Fibroblast of lung (primary cell): ENCODE data around the gene EEPD1. TPM values are rescaled to one million over a fixed set of nuclear protein-coding genes. Genes with fewer than 3 reads are reported as not detected.

Source experiments
- DNase-seq, 2 donors: peaks; one replicate each; pipeline versions ENCODE4 v3.0.0 to v3.0.0-alpha.2; 2010; ENCODE audit warnings: low read depth in 2 of 2
- H2AFZ ChIP-seq: 2 replicates; pipeline ENCODE4 v1.5.1; 2012; ENCODE audit warnings: low read length, control low read depth, inconsistent platforms
- H3K27ac ChIP-seq: 2 replicates; pipeline ENCODE4 v1.5.1; 2011; ENCODE audit warnings: low read length, control low read depth; ENCODE audit not compliant: insufficient read depth
- H3K27me3 ChIP-seq: 2 replicates; pipeline ENCODE4 v1.5.1; 2011; ENCODE audit warnings: mild to moderate bottlenecking, low read length; ENCODE audit not compliant: control insufficient read depth, insufficient read depth
- H3K36me3 ChIP-seq: 2 replicates; pipeline ENCODE4 v1.5.1; 2011; ENCODE audit warnings: low read length; ENCODE audit not compliant: control insufficient read depth, insufficient read depth
- H3K4me1 ChIP-seq: 2 replicates; pipeline ENCODE4 v1.5.1; 2011; ENCODE audit warnings: low read length; ENCODE audit not compliant: control insufficient read depth, insufficient read depth; ENCODE audit errors: extremely low read depth
- H3K4me2 ChIP-seq: 2 replicates; pipeline ENCODE4 v1.5.1; 2011; ENCODE audit warnings: low read length, control low read depth; ENCODE audit not compliant: insufficient read depth; ENCODE audit errors: extremely low read depth
- H3K4me3 ChIP-seq, 4 experiments: fragments of 200-600 bp in 1 of 4; sonication (generic) in 1 of 4; replicated peaks in 1 of 4; 2 replicates each; pipeline ENCODE4 v1.5.1; 2011 to 2016; ENCODE audit warnings: low read length in 4 of 4, low read depth in 3 of 4, mild to moderate bottlenecking in 3 of 4, control low read depth in 2 of 4, inconsistent platforms in 1 of 4, mixed read lengths in 1 of 4; ENCODE audit not compliant: insufficient read depth in 1 of 4; ENCODE audit errors: control extremely low read depth in 1 of 4
- H3K79me2 ChIP-seq: 2 replicates; pipeline ENCODE4 v1.5.1; 2012; ENCODE audit warnings: mild to moderate bottlenecking, low read length, inconsistent platforms; ENCODE audit not compliant: control insufficient read depth, insufficient read depth
- H3K9ac ChIP-seq: 2 replicates; pipeline ENCODE4 v1.5.1; 2011; ENCODE audit warnings: mild to moderate bottlenecking, low read length, control low read depth; ENCODE audit not compliant: insufficient read depth
- H3K9me3 ChIP-seq: 2 replicates; pipeline ENCODE4 v1.5.1; 2012; ENCODE audit warnings: low read depth, low read length; ENCODE audit not compliant: control insufficient read depth, insufficient read depth
- H4K20me1 ChIP-seq: 2 replicates; pipeline ENCODE4 v1.5.1; 2011; ENCODE audit warnings: low read length; ENCODE audit not compliant: control insufficient read depth, insufficient read depth; ENCODE audit errors: extremely low read depth
- EZH2 ChIP-seq: IDR thresholded peaks from 2 replicates; pipeline ENCODE4 v1.5.1; 2012; ENCODE audit warnings: low read length, control low read depth, mild to moderate bottlenecking; ENCODE audit errors: missing control alignments
- polyA plus RNA-seq, 2 donors: library from polyadenylated mRNA; depleted of rRNA in 1 of 2; stranded (reverse) in 1 of 2; unstranded in 1 of 2; fragments of >200 nt; gene quantifications; 2 replicates each; pipeline ENCODE4 v1.2.1, GENCODE V29; 2011 to 2012; ENCODE audit warnings: missing spikeins in 1 of 2
- total RNA-seq: library from RNA; depleted of rRNA; stranded (reverse); fragments of >200 nt; gene quantifications from 2 replicates; pipeline ENCODE4 v1.2.1, GENCODE V29; 2014
- TF ChIP-seq, protein P1 (sequence below), 2 donors: IDR thresholded peaks in 1 of 2; conservative IDR thresholded peaks in 1 of 2; 1 replicate in 1 of 2; 2 replicates in 1 of 2; pipeline ENCODE4 v1.5.1; 2011 to 2012; ENCODE audit warnings: low read length in 2 of 2, control low read depth in 1 of 2, inconsistent platforms in 1 of 2, low read depth in 1 of 2, mild to moderate bottlenecking in 1 of 2

The EEPD1 gene
- total and polyA plus RNA-seq, 2 donors (not counting 1 experiment from before 2014, with no cell fraction given): 8.4 to 15.9 TPM

DNA sequence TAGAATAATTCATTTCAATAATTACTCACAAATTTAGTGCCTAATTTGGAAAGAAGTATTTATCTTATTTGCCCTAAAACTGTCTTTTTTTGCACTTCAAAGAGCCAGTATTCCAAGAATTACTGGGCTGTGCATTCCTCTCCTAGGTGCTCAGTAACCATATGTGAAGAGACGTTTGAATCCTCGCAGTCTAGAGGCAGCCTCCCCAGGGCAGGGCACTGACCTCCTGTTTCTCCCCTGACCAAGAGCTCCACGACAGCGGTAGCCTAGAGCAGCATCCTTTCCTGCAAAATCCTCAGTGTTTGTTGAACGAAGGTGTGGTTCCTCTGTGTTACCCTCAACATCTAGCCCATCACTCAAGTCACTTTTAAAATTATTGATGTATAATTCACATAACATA is 113.1 kb downstream of the EEPD1 start:
- Histone ChIP-seq H3K4me3 (no peak overlapping the region), H2AFZ (no peak overlapping the region), H3K27ac (no peak overlapping the region), H3K27me3 (no peaks in the 10 kb centered on the region), H3K4me2 (no peak overlapping the region), H3K9ac (no peak overlapping the region), H4K20me1 (no peaks in the 10 kb centered on the region), H3K79me2 (no peaks in the 10 kb centered on the region), H3K4me1 (no peaks in the 10 kb centered on the region), H3K9me3 (no peaks in the 10 kb centered on the region), H3K36me3 (no peaks in the 10 kb centered on the region)
- DNase-seq: no peak
- TF ChIP-seq, protein P1, sequence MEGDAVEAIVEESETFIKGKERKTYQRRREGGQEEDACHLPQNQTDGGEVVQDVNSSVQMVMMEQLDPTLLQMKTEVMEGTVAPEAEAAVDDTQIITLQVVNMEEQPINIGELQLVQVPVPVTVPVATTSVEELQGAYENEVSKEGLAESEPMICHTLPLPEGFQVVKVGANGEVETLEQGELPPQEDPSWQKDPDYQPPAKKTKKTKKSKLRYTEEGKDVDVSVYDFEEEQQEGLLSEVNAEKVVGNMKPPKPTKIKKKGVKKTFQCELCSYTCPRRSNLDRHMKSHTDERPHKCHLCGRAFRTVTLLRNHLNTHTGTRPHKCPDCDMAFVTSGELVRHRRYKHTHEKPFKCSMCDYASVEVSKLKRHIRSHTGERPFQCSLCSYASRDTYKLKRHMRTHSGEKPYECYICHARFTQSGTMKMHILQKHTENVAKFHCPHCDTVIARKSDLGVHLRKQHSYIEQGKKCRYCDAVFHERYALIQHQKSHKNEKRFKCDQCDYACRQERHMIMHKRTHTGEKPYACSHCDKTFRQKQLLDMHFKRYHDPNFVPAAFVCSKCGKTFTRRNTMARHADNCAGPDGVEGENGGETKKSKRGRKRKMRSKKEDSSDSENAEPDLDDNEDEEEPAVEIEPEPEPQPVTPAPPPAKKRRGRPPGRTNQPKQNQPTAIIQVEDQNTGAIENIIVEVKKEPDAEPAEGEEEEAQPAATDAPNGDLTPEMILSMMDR (conservative IDR thresholded peaks at IDR 0.05 in 1 of 2, IDR thresholded peaks at IDR 0.05 in 1 of 2; ENCODE audit: low read depth in 1 of 2, low read length in 2 of 2): no peak
- no peak for TF ChIP-seq EZH2

DNA sequence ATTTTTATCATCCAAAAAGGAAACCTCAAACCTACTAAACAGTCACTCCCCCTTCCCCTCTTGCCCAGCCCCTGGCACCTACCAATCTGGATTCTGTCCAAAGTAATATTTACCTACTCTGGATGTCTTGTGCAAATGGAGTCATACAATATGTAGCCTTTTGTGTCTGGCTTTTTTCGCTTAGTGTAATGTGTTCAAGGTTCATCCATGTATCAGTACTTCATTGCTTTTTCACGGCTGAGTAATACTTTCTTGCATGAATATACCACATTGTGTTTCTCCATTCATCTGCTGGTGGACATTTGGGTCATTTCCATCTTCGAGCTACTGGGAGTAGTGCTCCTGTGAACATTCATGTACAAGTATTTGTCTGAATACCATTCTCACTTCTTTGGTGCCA is 113.6 kb downstream of the EEPD1 start:
- no peak for DNase-seq
- no peak overlapping the region for H3K9ac ChIP-seq
- no peaks in the 10 kb centered on the region for H3K36me3 ChIP-seq
- H3K4me3 ChIP-seq: no peak overlapping the region
- no peaks in the 10 kb centered on the region for H3K27me3 ChIP-seq
- no peaks in the 10 kb centered on the region for H3K79me2 ChIP-seq
- H4K20me1 ChIP-seq: no peaks in the 10 kb centered on the region
- H2AFZ ChIP-seq: no peak overlapping the region
- no peak overlapping the region for H3K27ac ChIP-seq
- no peak overlapping the region for H3K4me2 ChIP-seq
- TF ChIP-seq, protein P1 (conservative IDR thresholded peaks at IDR 0.05 in 1 of 2, IDR thresholded peaks at IDR 0.05 in 1 of 2; ENCODE audit: low read depth in 1 of 2, low read length in 2 of 2): no peak
- no peak for TF ChIP-seq EZH2
- no peaks in the 10 kb centered on the region for H3K4me1 ChIP-seq
- H3K9me3 ChIP-seq: no peaks in the 10 kb centered on the region

DNA sequence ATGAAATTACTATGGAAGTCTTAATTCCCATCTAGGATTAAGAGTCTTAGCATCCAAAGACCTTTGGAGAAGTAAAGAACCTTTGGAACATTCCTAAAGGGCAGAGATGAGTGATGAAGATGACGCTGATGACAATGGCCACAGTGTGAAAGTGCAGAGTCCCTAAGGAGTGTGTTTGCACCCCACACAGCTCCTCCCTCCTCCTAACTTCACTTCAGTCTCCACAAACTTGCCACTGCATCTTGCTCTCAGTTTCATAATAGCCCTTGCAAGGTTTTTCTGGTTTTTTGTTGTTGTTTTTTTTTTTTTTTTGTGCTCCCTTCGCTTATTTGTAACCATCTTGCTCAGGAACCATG is 119.1 kb downstream of the EEPD1 start:
- H2AFZ ChIP-seq: no peak overlapping the region
- no peak overlapping the region for H3K9ac ChIP-seq
- no peaks in the 10 kb centered on the region for H4K20me1 ChIP-seq
- H3K27ac ChIP-seq: no peak overlapping the region
- no peaks in the 10 kb centered on the region for H3K79me2 ChIP-seq
- no peaks in the 10 kb centered on the region for H3K9me3 ChIP-seq
- no peak for DNase-seq
- no peak overlapping the region for H3K4me2 ChIP-seq
- no peaks in the 10 kb centered on the region for H3K36me3 ChIP-seq
- H3K4me1 ChIP-seq: no peaks in the 10 kb centered on the region
- H3K27me3 ChIP-seq: no peaks in the 10 kb centered on the region
- no peak overlapping the region for H3K4me3 ChIP-seq
- TF ChIP-seq EZH2: no peak
- TF ChIP-seq, protein P1 (conservative IDR thresholded peaks at IDR 0.05 in 1 of 2, IDR thresholded peaks at IDR 0.05 in 1 of 2; ENCODE audit: low read depth in 1 of 2, low read length in 2 of 2): no peak
